Hepatic stellate cell (primary cell): ENCODE measurements around the gene IMPDH1.
A peak's percentile ranks its signal among the peaks of the same experiment; 100 is the strongest.
"Not testable (repeated sequence)": the region's sequence is repeated elsewhere in the genome, so short reads cannot be mapped to it uniquely, and the experiment has no call there.

Source experiments
- DNase-seq: peaks from one replicate; pipeline ENCODE4 v3.0.0; 2011; ENCODE audit warnings: low spot score

IMPDH1 gene

DNA sequence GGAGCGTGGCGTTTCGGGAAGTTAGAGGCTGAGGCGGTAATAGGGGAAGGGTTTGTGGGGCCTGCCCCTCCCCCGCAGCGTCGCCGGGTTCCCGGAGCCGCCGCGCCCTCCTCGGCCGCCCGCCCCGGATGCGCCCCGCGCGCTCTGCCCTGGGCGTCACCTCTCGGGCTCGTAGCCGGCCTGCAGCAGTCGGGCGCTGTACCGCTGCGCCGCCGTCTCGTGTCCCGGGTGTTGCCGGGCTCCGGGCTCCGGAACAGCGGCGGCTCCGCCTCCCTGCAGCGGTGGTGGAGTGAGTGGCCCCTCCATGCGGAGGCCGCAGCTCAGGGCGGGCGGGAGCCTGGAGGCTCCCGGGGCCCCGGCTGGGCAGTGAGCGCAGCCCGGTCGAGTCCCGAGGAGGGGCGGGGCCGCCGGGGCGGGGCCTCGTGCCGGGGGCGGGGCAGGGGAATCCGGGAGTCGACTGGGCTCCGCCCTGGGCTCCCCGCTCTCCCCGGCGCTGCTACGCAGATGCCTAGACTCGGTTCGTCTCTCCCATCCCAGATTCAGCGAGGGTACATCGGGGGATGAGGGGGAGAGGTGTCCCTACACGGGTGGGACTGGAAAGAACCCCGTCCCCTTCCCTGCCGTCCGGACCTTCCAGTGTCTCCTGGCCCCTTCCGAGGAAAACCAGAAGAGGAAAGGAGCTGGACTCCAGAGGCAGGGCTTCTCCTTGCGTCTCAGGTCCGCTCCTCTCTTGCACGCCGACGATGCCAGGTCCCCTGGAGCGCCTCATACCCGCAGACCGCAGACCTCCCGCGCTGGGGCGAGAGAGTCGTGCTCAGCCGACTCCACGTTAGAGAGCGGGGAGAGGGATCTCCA lies at the start of gene IMPDH1:
Gene IMPDH1 (minus strand): TSS at position 387 of the 855 bp plus-strand sequence. CDS start 81 bp downstream, at position 306.
- peak; percentile 95 for DNase-seq

DNA sequence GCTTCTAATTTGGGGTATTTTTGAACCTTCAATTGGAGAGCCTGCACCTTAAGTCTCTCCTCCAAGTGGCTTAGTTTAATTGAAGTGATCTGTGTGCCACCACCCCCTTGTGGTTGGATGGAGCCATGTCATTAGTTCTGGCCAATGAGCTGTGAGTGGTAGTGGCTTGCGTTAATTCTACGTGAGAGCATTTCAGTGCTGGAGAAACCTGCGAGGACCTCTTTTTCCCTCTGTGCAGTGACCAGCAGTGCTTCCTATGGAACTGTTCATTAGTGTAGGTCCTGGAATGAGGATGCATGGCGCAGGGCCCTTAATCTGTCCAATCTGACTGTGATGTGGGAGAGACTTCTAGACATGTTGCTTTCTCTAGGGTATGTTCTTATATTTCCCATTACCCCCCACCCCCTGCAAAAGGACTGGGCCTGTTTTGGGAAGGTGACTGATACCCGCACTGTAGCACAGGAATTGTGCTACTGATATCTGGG lies 49.7 kb upstream of the IMPDH1 start:
- DNase-seq: peak; percentile 77

DNA sequence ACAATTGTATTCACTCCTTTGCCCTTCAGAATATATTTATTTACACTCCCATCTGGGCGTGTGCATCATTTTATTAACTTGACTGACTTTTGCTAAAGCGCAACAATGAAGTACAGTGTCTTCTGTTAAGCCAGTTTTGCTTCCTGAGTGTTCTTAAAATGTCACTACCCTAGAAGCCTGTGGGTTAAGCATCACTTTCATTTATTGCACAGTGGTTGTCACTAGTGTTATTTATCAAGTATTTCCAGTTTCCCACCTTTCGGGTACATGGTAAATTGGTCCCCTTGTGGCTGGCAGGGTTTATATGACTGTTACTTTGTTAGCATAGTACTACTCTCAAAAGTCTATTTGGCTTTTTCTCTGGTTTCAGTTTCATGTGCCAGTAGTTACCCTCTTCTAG lies 49.2 kb upstream of the IMPDH1 start:
- DNase-seq: no peak

DNA sequence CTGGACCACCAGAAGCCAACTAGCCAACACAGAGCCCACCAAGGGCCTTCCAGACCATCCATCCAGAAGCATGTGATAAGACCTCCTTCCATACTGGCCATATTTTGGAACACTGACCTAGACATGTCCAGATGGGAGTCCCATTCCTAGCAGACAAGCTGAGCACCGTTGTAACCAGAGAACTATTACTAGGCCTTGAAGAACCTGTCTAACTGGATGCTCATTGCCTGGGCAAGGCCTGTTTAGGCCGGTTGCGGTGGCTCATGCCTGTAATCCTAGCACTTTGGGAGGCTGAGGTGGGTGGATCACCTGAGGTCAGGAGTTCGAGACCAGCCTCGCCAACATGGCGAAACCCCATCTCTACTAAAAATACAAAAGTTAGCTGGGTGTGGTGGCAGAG lies 47.6 kb upstream of the IMPDH1 start:
- not testable (repeated sequence) for DNase-seq

DNA sequence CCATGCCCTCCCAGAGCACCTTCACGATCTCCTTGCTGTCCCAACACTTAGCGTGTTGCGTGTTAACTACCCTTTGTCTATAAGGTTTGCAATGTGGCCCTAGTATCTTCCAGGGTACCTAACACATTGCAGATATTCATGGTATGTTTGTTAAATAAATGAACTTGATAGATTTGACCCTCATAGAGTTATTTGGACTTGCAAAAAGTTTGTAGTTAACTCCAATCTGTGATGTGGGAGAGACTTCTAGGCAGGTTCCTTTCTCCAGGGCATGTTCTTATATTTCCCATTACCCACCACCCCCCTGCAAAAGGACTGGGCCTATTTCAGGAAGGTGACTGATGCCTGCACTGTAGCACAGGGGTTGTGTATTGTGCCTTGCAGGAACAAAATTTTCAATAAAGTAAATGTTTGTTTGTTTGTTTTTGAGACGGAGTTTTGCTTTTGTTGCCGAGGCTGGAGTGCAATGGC lies 46.5 kb upstream of the IMPDH1 start:
- no peak for DNase-seq

DNA sequence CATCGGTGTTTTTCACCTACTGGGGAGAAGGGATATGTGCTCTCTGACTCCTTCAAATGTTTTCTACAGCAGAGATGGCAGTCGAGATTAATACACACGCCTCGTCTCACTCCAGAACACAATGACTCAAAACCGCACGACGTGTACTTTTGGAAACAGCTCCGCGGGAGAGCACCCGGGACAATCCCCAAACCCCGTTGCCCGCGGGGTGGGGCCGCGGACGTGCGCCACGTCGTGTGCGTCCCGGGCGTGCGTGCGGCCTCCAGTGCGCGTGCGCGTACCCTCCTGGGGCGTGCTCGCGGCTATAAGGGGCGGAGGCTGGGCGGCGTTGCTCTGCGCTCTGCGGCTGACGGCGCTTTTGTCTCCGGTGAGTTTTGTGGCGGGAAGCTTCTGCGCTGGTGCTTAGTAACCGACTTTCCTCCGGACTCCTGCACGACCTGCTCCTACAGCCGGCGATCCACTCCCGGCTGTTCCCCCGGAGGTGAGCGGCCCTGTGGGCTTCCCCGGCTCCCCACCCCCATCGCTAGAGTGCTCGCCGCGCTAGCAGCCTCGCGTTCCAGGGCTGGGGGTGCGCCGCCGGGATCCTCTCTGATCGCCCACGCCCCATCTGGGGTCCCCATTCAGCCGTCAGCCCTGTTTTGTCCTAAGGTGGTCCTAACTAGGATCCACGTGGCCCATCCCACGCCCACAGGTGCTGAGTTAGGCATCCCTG lies 45.9 kb upstream of the IMPDH1 start, which contains the start of gene HILPDA:
Gene HILPDA (plus strand): TSS at position 336 of the 712 bp plus-strand sequence. CDS start 1,391 bp downstream, outside the sequence.
- DNase-seq: peak; percentile 97

DNA sequence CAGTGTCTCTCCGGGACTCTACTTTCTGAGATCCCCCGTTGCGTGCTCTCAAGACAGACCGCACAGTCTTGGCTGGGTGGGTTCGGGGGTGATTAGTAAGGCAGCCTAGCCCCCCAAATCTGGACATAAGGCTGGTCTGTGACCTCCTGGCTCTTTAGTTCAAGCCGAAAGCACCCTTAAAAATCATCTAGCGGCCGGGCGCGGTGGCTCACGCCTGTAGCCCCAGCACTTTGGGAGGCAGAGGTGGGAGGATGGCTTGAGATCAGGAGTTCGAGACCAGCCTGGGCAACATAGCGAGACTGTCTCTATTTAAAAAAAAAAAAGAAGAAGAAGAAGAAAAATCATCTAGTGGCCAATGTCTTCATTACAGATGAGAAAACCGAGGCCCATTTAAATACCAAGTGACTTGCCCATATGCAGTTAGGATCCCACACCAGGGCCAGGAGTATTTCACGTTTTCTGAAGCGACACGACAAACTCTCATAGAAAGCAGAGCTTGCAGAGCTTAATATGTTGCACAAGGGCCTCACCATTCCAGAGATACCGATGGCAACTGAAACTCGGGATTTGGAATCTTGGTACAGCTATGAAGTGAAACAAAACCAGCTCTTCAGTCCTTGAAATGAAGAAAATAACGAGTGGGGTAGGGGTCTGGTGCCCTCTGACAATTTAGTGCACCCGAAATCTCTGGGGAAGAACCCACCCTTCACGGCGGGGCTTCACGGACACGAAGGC lies 45.2 kb upstream of the IMPDH1 start:
- no peak for DNase-seq

DNA sequence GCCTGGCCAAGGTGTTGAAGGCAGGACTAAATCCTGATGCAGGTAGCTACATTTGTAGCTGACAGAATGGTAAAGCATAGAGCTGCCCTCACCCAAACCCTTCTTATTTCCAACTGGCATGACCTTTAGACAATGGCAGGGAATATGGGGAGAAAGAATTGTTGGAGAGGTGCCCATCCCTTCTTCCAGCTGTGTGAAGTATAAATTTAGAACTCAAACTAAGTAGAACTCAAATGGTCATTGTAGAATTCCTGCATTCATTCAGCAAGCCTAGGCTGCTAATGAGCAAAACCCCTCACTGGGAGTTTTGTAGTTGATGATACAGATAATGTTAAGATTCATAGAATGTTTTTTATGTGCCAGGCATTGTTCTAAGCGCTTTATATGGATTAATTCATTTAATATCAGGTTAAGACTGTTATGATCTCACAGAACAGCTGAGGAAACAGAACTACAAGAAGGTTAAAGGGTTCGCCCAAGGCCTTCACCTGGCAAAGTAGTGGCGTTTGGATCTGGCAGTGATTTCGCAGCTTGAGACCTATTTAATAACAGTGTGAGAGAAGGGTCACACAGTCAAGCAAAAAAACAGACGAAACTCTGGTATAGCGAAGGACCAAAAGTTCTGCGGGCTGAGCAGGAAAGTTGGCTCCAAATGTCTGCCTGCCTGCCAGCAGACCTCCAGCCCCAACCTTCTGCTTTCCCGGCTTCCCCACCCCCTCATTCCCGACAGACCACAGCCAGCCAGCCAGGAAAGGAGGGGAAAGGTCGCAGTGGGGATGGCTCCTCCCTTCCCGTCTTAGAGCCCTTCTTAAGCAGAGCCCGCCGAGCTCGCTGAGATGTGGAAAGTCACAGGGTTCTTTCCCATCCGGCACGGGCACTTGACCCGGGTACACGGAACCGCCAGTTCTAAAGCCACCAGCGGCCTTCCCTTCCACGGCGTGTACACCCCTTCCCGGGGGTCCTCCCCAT lies 44.3 kb upstream of the IMPDH1 start:
- DNase-seq: peak; percentile 66

DNA sequence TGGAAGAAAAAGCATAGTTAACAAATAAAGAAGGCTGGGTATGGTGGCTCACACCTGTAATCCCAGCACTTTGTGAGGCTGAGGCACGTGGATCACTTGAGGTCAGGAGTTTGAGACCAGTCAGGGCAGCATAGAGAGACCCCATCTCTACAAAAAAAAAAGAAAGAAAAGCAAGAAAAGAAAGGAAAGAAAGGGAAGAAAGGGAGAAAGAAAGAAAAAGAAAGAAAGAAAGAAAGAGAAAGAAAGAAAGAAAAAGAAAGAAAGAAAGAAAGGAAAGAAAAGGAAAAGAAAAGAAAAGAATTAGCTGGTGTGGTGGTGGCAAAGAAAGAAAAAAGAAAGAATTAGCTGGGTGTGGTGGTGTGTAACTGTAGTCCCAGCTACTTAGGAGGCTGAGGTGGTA lies 42.8 kb upstream of the IMPDH1 start:
- DNase-seq: no peak

DNA sequence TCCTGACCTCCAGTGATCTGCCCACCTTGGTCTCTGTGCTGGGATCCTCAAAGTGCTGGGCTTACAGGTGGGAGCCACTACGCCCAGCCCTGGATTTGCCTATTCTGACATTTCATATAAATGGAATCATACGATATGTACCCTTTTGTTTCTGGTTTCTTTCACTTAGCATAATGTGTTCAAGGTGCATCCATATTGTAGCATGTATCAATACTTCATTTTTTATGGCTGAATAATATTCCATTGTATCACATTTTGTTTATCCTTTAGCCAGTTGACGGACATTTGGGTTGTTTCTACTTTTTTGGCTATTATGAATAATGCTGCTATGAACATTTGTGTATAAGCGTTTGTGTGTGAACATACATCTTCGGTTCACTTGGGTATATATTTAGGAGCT lies 41.1 kb upstream of the IMPDH1 start:
- no peak for DNase-seq

DNA sequence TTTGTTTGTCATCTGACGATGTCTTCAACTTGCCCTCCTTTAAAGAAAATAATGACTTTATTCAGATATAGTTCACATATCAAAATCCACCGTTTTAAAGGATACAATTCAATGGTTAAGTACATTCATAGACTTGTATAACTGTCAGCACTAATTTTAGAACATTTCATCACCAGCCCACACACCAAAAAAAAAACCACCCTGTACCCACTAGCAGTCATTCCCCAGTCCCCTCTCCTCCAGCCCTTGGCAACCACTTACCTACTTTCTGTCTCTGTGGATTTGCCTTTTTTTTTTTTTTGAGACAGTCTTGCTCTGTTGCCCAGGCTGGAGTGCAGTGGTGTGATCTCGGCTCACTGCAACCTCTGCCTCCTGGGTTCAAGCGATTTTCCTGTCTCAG lies 40.6 kb upstream of the IMPDH1 start:
- DNase-seq: no peak

DNA sequence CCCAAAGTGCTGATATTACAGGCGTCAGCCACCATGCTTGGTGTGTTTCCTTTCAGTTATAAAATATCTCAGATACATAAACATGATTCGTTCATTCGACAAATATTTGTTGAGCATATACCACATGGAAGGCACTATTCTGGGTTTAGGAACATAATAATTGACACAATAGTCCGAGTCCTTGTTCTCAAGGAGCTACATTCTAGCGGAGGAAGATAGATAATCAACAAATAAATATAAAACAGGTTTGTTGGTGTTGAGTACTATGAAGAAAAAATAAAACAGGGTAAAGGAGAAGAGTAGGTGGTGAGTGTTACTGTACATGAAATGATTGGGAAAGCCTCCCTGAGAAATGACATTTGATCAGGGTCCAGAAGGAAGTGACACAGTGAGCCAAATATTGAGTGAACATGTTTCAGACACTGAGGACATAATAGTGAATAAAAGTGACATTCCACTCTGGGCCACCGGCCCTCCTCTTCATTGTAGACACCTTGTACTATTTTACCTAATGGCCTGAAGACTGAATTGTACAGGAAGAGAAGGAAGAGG lies 39.0 kb upstream of the IMPDH1 start:
- DNase-seq: no peak

DNA sequence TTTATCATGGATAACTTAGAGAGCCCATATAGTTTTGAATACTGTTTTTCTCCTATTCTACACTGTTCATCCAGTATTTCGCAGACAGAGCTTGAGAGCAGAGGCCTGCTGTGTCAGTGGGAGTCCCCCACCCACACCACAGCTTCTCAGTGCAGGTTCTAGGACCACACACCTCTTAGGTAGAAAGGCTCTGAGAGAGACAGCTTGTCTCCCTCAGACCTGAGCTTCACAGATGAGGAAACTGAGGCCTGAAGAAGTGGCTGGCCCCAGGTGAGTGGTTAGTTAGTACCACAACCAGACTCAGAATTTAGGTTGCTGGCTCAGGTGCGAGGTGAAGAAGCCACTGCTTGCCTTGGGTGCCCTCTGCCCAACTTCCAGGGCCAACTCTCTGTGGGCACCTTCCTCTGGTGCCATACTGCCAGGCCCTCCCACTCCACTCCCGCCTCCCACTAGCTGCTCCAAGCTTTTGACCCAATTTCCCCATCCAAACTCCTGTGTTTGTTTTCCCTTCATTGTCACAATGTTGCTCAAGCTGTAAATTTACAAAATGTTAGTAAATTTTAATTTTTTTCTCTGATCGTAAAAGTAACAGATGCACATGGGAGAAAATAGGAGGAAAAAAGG lies 38.3 kb upstream of the IMPDH1 start:
- no peak for DNase-seq

DNA sequence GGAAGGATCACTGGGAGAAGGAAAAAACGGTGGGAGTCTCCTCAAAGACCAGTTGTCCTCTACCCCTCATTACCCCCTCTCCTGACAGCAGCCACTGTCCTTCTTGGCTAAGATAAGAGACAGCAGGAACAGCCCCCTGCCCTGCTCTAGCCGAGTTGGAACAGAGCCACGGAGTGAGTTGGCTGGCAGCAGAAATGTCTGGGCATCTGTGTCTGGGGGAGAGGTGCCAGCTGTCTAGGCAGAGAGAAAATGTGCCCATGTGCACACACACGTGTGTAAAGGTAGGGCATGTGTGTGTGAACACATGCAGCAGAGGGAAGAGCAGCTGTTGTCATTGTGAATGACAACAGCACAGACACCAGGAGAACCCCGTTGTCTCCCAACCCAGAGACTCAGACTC lies 36.5 kb upstream of the IMPDH1 start:
- no peak for DNase-seq

DNA sequence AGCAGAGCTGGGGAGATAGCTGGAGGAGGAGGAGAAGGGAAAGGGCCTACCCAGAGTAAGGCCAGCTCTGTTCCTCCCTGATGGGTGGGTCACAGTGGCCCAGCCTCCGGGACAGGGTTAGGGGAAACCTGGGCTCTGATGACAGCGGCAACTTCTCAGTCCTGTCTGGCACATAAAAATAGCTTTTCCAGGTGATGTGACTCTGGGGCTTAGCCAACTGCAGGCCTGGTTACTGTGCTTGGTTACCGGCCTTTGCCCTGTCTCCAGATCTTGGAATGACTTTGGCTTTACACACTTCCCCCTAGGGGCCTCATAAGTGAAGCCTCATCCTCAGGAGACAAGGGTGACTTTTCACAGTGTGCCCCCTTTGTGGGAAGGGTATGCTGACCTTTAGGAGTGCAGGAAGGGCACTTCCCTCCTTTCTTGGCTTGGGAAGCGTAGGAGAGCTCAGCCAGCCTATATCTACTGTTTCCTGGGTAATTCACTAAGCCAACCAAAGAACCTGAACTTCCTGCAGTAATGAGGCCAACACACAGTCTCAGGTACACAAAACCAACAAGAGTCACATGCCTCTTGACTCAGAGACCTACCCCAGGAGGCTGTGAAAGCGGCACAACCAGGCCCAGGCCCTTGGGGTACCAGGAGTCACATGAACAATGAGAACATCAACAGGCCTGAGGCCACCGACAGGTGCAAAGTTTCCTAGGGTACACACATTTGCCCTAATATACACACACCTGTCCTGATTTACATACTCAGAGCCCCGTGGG lies 34.2 kb upstream of the IMPDH1 start:
- DNase-seq: no peak

DNA sequence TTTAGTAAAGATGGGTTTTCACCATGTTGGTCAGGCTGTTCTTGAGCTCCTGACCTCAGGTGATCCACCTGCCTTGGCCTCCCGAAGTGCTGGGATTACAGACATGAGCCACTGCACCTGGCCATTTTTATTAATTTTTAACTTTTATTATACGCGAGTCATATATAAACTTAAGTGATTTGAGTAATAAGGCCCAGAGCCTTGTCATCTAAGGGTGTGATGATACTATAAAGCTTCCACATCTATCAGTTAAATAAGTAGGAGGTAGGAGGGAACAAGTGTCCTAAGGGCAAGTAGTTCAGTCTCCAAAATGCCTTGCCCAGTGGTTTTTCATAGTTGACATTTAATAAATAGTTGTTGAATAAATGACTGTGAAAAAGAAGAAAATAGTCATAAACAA lies 32.6 kb upstream of the IMPDH1 start:
- DNase-seq: no peak

DNA sequence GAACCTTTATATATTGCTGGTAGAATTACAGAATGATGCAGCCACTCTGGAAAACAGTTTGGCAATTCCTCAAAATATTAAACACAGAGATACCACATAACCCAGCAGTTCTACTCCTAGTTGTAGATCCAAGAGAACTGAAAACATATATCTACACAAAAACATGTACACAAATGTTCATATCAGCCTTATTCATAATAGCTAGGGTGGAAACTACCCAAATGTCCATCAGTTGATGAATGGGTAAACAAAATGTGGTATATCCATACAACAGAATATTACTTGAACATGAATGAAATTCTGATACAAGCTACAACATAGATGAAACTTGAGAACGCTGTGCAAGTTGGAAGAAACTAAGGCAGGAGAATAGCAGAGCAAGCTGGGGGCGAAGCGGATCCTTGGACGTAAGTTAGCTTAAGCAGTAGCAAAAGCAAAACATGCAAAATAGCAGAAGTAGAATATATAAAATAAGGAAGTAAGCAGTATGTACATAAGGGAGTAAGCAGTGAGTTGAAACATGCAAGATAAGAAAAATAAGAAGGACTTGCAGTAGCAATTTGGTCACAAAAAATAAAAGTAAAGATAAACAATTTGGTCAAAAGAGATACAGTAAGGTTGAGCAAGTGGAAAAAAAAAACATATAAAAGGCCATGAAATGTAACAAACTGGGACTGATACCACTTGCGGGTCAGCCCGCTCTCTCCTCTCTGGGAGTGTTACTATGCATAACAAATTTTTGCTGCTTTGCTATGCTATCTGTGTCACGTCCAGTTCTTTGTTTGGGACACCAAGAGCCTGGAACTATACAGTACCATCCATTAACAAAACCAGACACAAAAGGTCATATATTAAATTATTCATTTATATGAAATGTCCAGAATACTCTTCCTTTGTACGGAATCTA lies 27.9 kb upstream of the IMPDH1 start:
- no peak for DNase-seq

DNA sequence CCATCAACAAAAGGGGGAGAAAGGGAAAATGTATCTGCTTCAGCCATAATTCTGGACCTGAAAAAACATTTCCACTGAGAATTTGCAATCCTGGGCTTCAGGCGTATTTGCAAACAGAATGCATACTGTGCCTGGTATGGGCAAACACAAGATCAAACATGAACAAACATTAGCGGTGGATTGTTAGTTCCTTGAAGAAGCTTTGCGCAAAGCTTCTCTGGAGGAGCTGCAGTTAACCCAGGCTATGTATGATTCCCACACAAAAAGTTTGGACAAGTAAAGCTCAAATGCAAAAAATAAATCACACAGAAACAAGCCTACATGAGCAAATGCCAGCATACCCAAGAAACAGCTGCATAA lies 25.5 kb upstream of the IMPDH1 start:
- no peak for DNase-seq
